Activated T-helper 1 cell treated with anti-CD3 and anti-CD28 coated beads, Interleukin-2, amount 50 U/mL, for 16 hours (primary cell): Measurements from ENCODE around the gene SMIM15.
A peak's percentile ranks its signal among the peaks of the same experiment; 100 is the strongest.
"Not testable (repeated sequence)": the region's sequence is repeated elsewhere in the genome, so short reads cannot be mapped to it uniquely, and the experiment has no call there.

ENCODE experiments used
- DNase-seq, 2 donors: peaks; one replicate each; pipeline ENCODE4 v3.0.0-alpha.2; 2020; ENCODE audit warnings: low read depth in 1 of 2, low spot score in 1 of 2

Gene SMIM15

DNA sequence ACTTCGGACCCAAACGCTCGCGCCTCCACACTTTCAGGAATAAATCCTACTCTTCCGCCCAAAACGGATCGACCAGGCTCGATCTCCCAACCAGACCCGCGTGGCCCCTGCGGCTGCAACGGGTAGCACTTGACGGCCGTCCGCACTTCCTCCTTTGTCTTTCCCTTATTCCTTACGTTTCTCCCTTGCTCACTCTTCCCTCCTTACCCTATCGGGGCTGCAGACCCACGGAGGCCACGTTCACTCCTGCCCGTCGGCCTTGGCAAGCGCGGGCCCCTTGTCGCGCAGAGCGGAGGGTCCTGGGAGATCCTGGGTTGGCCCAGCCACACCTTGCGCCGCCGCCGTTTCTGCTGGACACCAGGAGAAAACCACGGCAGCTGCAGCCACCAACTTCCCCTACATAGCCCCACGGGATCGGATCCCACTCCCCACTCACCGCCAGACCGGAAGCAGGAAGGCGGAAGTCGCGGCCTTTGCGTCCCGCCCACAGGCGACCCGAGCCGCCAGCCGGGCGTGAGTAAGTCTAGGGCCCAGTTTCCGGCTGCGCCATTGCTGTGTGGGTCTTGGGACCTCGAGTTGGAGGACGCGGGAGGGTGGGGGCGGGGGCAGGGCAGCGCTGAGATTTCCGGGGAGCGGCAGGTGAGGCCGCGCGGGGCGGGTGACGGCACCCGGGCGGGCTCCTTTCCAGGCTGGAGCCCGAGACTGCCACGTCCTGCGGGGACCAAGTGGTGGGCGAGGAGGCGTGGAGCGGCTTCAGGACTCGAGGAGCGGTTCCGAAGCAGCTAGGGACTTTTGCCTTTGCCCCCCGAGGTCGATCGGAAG lies at the start of gene SMIM15:
Gene SMIM15 (minus strand): TSS at position 459 of the 822 bp plus-strand sequence. CDS start 2,297 bp downstream, outside the sequence.
- peak; percentile 69 to 70 for DNase-seq

DNA sequence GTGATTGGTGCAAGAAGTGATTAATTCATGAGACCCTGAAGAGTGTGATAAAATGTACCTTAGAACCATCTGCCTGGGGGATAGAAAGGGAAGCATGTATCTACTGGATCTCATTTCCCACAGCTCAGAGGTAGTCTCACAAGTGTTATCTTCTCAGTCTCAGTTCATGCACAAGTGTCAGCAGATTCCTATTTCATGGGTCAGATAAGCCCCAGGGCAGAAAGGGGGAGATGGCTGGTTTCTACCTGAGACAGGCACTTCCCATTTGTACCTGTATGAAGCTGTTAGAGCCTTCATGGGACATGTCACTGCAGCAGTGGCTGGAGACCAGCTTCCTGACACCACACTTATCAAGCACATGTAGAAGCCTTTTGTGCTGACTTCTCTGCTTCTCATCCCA lies 45.6 kb upstream of the SMIM15 start:
- DNase-seq, result no peak

DNA sequence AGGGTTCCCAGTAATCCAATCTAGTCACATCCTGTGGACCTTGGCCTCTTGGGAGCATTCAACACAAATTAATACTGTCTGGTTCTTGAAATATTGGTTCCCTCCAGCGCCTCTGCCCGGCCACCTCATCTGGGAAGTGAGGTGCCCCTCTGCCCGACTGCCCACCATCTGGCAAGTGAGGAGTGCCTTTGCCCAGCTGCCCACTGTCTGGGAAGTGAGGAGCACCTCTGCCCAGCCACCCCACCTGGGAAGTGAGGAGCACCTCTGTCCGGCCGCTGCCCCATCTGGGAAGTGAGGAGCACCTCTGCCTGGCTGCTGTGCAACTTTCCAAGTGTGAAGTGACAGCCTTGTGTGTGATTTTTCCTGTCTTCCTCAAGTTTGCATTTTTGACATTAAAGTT lies 42.7 kb upstream of the SMIM15 start:
- no peak for DNase-seq

DNA sequence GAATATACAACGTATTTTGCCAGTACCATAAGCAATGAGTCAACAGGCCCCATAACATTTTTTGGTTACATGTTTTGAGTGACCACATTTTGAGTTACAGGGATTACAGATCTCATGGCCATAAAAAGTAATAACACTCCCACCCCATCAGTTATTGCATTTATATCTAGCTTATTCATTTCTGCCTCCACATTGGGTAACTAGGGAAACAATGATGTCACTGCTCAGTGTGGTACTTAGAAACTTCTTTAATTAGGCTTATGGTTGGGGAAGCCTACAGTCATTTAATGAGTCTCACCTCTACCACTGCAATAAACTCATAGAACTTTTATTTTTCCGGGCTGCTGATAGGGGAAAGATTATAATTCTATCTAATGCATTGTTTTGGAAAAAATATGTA lies 39.9 kb upstream of the SMIM15 start:
- no peak for DNase-seq

DNA sequence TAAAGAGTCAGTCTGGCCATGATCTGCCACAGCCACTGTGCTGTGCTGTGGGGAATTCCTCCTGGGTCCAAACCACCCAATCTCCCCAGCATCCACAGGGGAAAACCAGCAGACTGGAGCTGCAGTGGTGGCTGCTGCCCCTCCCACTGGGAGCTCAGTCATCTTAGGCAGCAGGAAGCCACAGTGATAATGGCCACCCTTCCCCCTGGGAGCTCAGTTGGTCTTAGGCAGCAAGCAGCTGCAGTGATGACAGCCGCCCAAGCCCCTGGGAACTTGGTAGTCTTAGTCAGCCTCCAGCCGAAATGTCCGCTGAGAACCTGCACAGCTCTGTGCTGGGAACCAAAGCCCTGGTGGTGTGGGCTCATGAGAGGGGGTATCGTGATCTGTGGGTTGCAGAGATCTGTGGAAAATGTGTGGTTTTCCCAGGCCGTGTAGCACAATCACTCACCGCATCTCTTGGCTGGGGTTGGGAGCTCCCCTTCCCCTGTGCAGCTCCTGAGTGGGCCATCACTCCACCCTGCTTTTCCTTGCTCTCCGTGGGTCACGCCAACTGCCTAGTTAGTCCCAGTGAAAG lies 38.4 kb upstream of the SMIM15 start:
- no peak for DNase-seq

GRCh38 chr5:61198606-61199005 lies 36.3 kb upstream of the SMIM15 start:
- DNase-seq, result no peak

GRCh38 chr5:61187826-61188225 lies 25.6 kb upstream of the SMIM15 start:
- not testable (repeated sequence) for DNase-seq

DNA sequence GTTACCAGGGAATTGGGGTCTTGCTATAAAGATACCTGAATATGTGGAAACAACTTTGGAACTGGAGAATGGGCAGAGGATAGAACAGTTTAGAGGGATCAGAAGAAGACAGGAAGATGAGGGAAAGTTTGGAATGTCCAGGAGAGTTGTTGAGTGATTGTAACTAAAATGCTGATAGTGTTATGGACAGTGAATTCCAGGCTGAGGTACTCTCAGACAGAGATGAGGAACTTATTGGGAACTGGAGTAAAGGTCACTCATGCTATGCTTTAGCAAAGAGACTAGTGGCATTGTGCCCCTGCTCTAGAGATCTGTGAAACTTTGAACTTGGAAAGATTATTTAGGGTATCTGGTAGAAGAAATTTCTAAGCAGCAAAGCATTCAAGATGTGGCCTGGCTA lies 25.1 kb upstream of the SMIM15 start:
- not testable (repeated sequence) for DNase-seq

DNA sequence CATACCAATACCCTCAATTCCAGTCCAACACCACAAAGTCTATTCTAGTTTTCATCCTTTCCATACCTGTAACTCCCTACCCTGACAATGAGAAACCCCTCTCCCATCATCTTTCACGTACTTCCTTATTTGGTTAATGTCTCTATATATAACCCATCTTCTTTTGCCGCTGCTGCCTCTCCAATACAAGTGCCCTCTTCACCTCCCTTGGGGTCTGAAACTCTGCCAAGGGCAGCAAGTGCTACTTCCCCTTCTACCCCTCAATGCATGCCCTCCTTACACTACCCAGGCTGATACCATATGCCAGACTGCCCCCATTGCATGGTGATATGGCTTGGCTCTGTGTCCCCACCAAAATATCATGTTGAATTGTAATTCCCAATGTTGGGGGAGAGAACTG lies 24.4 kb upstream of the SMIM15 start:
- DNase-seq, result no peak

DNA sequence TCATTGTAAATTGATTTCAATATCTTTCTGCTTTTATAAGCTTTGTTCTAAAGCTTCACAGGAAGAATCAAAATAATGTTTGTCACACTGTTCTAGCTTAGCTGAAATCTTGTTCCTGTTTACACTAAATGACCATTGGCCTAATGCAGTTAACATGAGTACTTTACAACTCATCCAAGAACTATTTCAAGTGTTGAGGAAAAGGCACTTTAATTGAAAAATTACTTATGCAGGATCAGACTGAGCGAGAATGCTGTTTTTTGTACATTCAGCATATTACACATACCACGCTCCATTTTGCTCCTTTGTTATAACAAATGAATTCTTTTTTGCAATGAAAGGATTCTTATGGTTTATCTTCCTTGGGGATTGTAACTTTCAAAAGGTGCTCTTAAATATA lies 22.4 kb upstream of the SMIM15 start:
- DNase-seq, result no peak

- DNase-seq, result no peak
Measured at GRCh38 chr5:61183538-61183937, 21.3 kb upstream of the SMIM15 start.

DNA sequence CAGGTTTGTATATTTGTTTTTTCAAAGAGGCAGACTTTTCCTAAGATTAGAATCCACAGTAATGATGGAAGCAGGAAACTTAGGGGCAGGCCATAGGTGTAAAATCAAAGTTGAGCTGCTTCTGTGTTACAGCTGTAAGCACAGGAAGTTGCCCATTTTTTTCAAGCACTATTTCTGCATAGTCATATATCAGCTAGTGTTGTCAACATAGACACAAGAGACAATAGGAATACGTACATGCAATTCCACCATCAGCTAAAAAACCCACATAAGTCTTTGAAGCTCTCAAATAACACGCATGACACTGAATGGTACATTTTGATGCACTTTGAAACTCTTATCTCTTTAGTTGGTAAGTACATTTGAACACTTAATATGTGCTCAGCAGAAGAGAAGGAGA lies 20.2 kb upstream of the SMIM15 start:
- DNase-seq, result no peak

DNA sequence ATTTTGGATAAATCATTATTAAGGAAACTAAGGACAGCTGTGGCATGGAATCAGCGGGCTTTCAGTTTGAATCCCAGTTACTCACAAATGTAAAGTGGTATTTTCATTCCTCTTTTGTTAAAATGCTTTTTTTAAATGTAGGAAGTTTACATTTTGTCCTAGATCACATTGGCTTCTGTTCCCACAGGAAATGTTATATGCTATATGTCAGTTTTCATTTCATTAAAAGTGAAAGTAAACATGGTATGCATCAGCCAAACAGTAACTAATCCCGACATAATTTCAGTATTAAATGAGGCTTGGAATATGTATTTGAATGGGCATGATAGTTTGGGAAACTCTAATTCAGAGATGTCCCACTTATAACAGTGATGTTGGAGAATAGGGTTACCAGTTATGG lies 18.6 kb upstream of the SMIM15 start:
- DNase-seq, result no peak

- no peak for DNase-seq
Measured at GRCh38 chr5:61178702-61179101, 16.4 kb upstream of the SMIM15 start.

DNA sequence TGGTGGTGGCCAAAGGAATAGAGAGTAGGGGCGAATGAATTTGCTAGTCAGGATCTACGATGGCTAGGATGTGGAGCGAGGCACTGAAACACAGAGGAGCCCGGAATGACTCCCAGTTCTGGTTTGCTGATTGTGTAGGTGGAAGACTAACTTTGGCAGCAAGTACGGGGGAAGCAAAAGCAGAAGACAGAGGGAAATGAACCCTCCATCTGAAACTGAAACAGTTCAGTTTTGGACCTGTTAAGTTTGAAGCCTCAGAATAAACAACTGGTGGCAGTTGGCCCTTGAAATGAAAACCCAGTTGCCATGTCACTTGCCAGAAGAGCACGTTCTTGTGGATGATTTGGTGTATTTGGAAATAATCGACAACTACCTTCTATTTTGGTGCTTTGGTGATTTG lies 15.4 kb upstream of the SMIM15 start:
- no peak for DNase-seq

- no peak for DNase-seq
Measured at GRCh38 chr5:61177070-61177469, 14.8 kb upstream of the SMIM15 start.

- no peak for DNase-seq
Measured at GRCh38 chr5:61176631-61177030, 14.4 kb upstream of the SMIM15 start.

DNA sequence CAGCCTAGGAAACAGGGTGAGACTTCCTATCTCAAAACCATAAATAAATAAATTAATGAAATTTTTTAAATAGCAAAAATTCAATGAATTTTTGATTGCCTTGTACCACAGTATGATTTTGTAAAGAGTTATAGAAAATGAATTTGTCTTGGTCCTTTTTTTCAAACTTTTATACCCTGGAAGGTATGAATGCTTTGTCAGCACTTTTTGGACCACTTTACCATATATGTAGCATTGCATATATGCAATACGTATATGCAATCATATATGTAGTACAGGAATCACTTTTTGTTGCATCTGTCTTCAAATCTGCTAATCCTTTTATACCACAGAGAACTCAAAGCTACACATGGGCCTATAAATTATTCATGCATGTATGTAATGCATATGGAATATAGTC lies 9.2 kb upstream of the SMIM15 start:
- DNase-seq, result no peak

DNA sequence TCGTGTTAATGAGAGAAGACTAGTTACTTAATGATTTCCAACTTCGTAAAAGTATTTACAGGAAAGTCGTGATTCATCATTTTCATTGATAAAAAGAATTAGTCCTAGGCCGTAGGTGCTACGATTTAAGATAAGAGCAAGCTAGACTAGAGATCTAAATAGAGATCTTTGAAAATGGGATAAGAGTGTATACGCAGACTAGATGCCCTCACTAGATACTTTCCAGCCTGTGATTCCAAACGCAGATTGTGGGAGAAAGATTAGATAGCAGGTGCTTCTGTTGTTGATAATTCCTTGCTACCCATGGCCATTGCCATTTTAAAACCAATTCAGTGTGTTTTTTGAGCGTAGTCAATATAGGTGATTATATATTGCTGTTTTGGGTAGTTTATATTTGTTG lies 6.7 kb upstream of the SMIM15 start:
- DNase-seq, result no peak

DNA sequence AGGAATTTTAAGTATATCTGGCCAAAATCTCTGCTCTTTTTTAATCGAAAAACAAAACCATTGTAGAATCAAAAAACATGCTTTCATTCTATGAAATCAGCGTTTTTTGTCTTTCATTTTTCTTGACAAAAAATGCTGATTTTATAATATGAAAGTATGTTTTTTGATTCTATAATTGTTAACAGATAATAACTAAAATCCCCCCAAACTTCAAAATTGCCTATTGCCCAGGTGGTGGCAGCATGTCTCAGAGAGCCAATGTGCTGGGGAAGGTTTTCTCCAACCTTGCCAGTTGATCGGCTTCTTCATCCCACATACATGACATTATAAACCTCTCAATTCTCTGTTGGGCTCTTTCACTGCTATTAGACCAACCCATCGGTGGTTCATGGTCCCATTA lies 5.1 kb upstream of the SMIM15 start:
- DNase-seq, result no peak

GRCh38 chr5:61163905-61164304 lies 1.6 kb upstream of the SMIM15 start:
- no peak for DNase-seq

GRCh38 chr5:61162832-61163567 lies 732 bp upstream of the SMIM15 start:
- DNase-seq, result no peak
